SK-N-SH (cell line): ENCODE data around the gene CCNY. TPM values are rescaled to one million over a fixed set of nuclear protein-coding genes. Genes with fewer than 3 reads are reported as not detected.

Experiments
- CTCF ChIA-PET: fragments of 300-600, 350-600 bp; formaldehyde crosslinking; extraction: SDS; loops from one replicate; lab custom pipeline; 2021; lab: Yijun Ruan, JAX
- POLR2A ChIA-PET: fragments of 350-600 bp; sonication (Branson Sonifier 250); formaldehyde crosslinking; extraction: SDS; loops from one replicate; lab custom pipeline; 2020; ENCODE audit warnings: antibody characterized with exemption, inconsistent platforms; lab: Yijun Ruan, JAX
- DNase-seq: peaks from one replicate; pipeline ENCODE4 v3.0.0; 2012
- H2AFZ ChIP-seq: fragments of 200-600 bp; sonication (generic); 2 replicates; pipeline ENCODE4 v1.8.1; 2016; ENCODE audit warnings: antibody characterized with exemption, mild to moderate bottlenecking, low read depth
- H3F3A ChIP-seq: fragments of 200-600 bp; sonication (generic); replicated peaks from 2 replicates; pipeline ENCODE3; 2016; ENCODE audit warnings: antibody characterized with exemption, mild to moderate bottlenecking; ENCODE audit not compliant: insufficient read depth
- H3K27ac ChIP-seq, 2 experiments: fragments of 200-500 bp in 1 of 2; fragments of 200-600 bp in 1 of 2; sonication (Bioruptor generic) in 1 of 2; sonication (generic), shearing (Covaris generic) in 1 of 2; 2 replicates each; pipeline versions ENCODE4 v1.5.1 to v1.6.1; 2014 to 2016; ENCODE audit warnings: low read depth in 2 of 2, inconsistent platforms in 1 of 2, low read length in 1 of 2, mild to moderate bottlenecking in 1 of 2, mixed read lengths in 1 of 2
- H3K27me3 ChIP-seq: fragments of 200-600 bp; sonication (generic), shearing (Covaris generic); 2 replicates; pipeline ENCODE4 v1.6.1; 2016; ENCODE audit warnings: mixed run types; ENCODE audit not compliant: insufficient read depth
- H3K36me3 ChIP-seq, 2 experiments: fragments of 200-500 bp in 1 of 2; fragments of 200-600 bp in 1 of 2; sonication (Bioruptor generic) in 1 of 2; sonication (generic) in 1 of 2; replicated peaks in 1 of 2; 2 replicates each; pipeline versions ENCODE3 to v1.5.1; 2014 to 2016; ENCODE audit warnings: low read length in 1 of 2, mild to moderate bottlenecking in 1 of 2; ENCODE audit not compliant: insufficient read depth in 2 of 2, control insufficient read depth in 1 of 2
- H3K4me1 ChIP-seq, 2 experiments: fragments of 200-500 bp in 1 of 2; fragments of 200-600 bp in 1 of 2; sonication (Bioruptor generic) in 1 of 2; sonication (generic), shearing (Covaris generic) in 1 of 2; 2 replicates each; pipeline versions ENCODE4 v1.5.1 to v1.6.1; 2014 to 2016; ENCODE audit warnings: low read depth in 1 of 2, low read length in 1 of 2, mixed run types in 1 of 2; ENCODE audit not compliant: insufficient read depth in 2 of 2, control insufficient read depth in 1 of 2
- H3K4me2 ChIP-seq: fragments of 200-600 bp; sonication (generic), shearing (Covaris generic); 2 replicates; pipeline ENCODE4 v1.6.1; 2017; ENCODE audit warnings: mixed run types
- H3K4me3 ChIP-seq, 2 experiments: fragments of 200-500 bp in 1 of 2; fragments of 200-600 bp in 1 of 2; sonication (Bioruptor generic) in 1 of 2; sonication (generic), shearing (Covaris generic) in 1 of 2; 2 replicates each; pipeline versions ENCODE4 v1.5.1 to v1.8.1; 2014 to 2016; ENCODE audit warnings: low read depth in 2 of 2, inconsistent platforms in 1 of 2, low read length in 1 of 2, mild to moderate bottlenecking in 1 of 2, mixed read lengths in 1 of 2, moderate library complexity in 1 of 2
- H3K79me2 ChIP-seq: fragments of 200-600 bp; sonication (generic); 2 replicates; pipeline ENCODE4 v1.8.1; 2017; ENCODE audit warnings: mild to moderate bottlenecking; ENCODE audit not compliant: insufficient read depth
- H3K9ac ChIP-seq: fragments of 200-600 bp; sonication (generic); 2 replicates; pipeline ENCODE4 v1.6.1; 2017; ENCODE audit warnings: mixed run types
- H3K9me2 ChIP-seq: fragments of 200-600 bp; sonication (generic); 2 replicates; pipeline ENCODE4 v1.6.1; 2017; ENCODE audit warnings: mixed run types
- H3K9me3 ChIP-seq: fragments of 200-600 bp; sonication (generic); 2 replicates; pipeline ENCODE4 v1.6.1; 2017; ENCODE audit warnings: mixed run types, mild to moderate bottlenecking, moderate library complexity
- H4K20me1 ChIP-seq: fragments of 200-600 bp; sonication (generic); 2 replicates; pipeline ENCODE4 v1.6.1; 2017; ENCODE audit warnings: mild to moderate bottlenecking, mixed run types; ENCODE audit not compliant: insufficient read depth
- ELF1 ChIP-seq: IDR thresholded peaks from 2 replicates; pipeline ENCODE4 v1.4.0; 2012
- EZH2phosphoT487 ChIP-seq: fragments of 200-600 bp; sonication (generic); IDR thresholded peaks from 2 replicates; pipeline ENCODE4 v1.6.1; 2017; ENCODE audit warnings: low read depth, mixed run types, mild to moderate bottlenecking, antibody characterized with exemption, moderate library complexity, borderline replicate concordance
- FOSL2 ChIP-seq: IDR thresholded peaks from 2 replicates; pipeline ENCODE4 v1.4.0; 2012; ENCODE audit warnings: low read depth, mild to moderate bottlenecking, moderate library complexity, borderline replicate concordance
- FOXJ3 ChIP-seq: sonication (generic); formaldehyde crosslinking; IDR thresholded peaks from 2 replicates; pipeline ENCODE4 v1.5.1; 2020; ENCODE audit warnings: mild to moderate bottlenecking, missing genetic modification reagents
- FOXM1 ChIP-seq: IDR thresholded peaks from 2 replicates; pipeline ENCODE4 v1.4.0; 2012; ENCODE audit warnings: low read depth, mild to moderate bottlenecking
- GATA2 ChIP-seq: sonication (generic); formaldehyde crosslinking; IDR thresholded peaks from 2 replicates; pipeline ENCODE4 v1.5.0; 2020; ENCODE audit warnings: mild to moderate bottlenecking, missing genetic modification reagents
- IRF3 ChIP-seq: fragments of 150-350 bp; IDR thresholded peaks from 2 replicates; pipeline ENCODE4 v1.6.1; 2016; ENCODE audit warnings: mild to moderate bottlenecking, low read depth, low read length
- JUND ChIP-seq: IDR thresholded peaks from 2 replicates; pipeline ENCODE4 v1.4.0; 2012
- MAX ChIP-seq: IDR thresholded peaks from 2 replicates; pipeline ENCODE4 v1.4.0; 2012; ENCODE audit warnings: low read depth
- MXI1 ChIP-seq: IDR thresholded peaks from 2 replicates; pipeline ENCODE4 v1.6.1; 2012; ENCODE audit warnings: mild to moderate bottlenecking, low read depth, low read length, improper control_type of control experiment
- NRF1 ChIP-seq: IDR thresholded peaks from 2 replicates; pipeline ENCODE4 v1.6.1; 2012; ENCODE audit warnings: low read depth, mild to moderate bottlenecking, low read length
- PBX3 ChIP-seq: IDR thresholded peaks from 2 replicates; pipeline ENCODE4; 2012
- POLR2AphosphoS5 ChIP-seq: IDR thresholded peaks from 2 replicates; pipeline ENCODE4 v1.6.1; 2012; ENCODE audit warnings: low read depth, low read length
- RXRA ChIP-seq: IDR thresholded peaks from 2 replicates; pipeline ENCODE4 v1.4.0; 2012; ENCODE audit warnings: low read depth, mild to moderate bottlenecking, borderline replicate concordance
- TAF1 ChIP-seq: IDR thresholded peaks from 2 replicates; pipeline ENCODE4 v1.6.1; 2012; ENCODE audit warnings: low read depth, mild to moderate bottlenecking, low read length, moderate library complexity, borderline replicate concordance
- TCF12 ChIP-seq: IDR thresholded peaks from 2 replicates; pipeline ENCODE4 v1.4.0; 2012
- USF1 ChIP-seq: IDR thresholded peaks from 2 replicates; pipeline ENCODE4 v1.4.0; 2012; ENCODE audit warnings: low read depth, borderline replicate concordance
- YY1 ChIP-seq: IDR thresholded peaks from 2 replicates; pipeline ENCODE4 v1.4.0; 2012; ENCODE audit warnings: low read depth, mild to moderate bottlenecking
- WGBS: methylation state at CpG from one replicate; pipeline ENCODE4 v1.1.6; 2017; ENCODE audit warnings: low lambda C conversion rate; 5-methylcytosine and 5-hydroxymethylcytosine counted together
- polyA plus RNA-seq, 3 experiments: library from polyadenylated mRNA; depleted of rRNA; stranded (reverse); fragments of >200 nt; gene quantifications; 2 replicates each; pipeline ENCODE4 v1.2.3, GENCODE V29; 2012

The CCNY gene
- polyA plus RNA-seq, 1 of the 3 experiments (the other 2 are of a cell fraction): 29.4 TPM

GRCh38 chr10:35438718-35439571, 102.6 kb downstream of the CCNY start (continued):
- TF ChIP-seq FOXJ3: no peak
- TF ChIP-seq USF1: no peak
- TF ChIP-seq POLR2AphosphoS5: no peak
- no peak for TF ChIP-seq FOXM1
- TF ChIP-seq FOSL2: no peak
- TF ChIP-seq IRF3: no peak
- TF ChIP-seq GATA2 (CRISPR knock-in tag): no peak
- TF ChIP-seq TAF1: no peak
- TF ChIP-seq JUND: no peak

GRCh38 chr10:35440016-35440415, 103.7 kb downstream of the CCNY start:
- H3K27ac ChIP-seq: no peak overlapping the region
- no peaks in the 10 kb centered on the region for H3F3A ChIP-seq
- no peak for DNase-seq
- H3K4me1 ChIP-seq: peaks cover 0 to 3% of the 10 kb centered on the region in 2 experiments; a peak in 1 of 4 replicates
- WGBS: 94% methylated on average over 2 of the region's 2 CpGs
- peaks cover 0 to 11% of the 10 kb centered on the region in 2 experiments for H3K36me3 ChIP-seq
- ChIA-PET POLR2A (no interaction called here), CTCF (interaction anchor here (0.9 kb wide), 1 partner anchor 8 kb away, joined by 3 read pairs; no protein-coding TSS in a partner anchor)
- no peak overlapping the region for H2AFZ ChIP-seq
- H3K27me3 ChIP-seq: no peaks in the 10 kb centered on the region
- no peak overlapping the region for H3K9ac ChIP-seq
- H3K4me2 ChIP-seq: no peak overlapping the region
- no peak overlapping the region for H3K4me3 ChIP-seq
- H3K79me2 ChIP-seq: peaks cover 95% of the 10 kb centered on the region
- no peaks in the 10 kb centered on the region for H3K9me2 ChIP-seq
- peaks cover 16% of the 10 kb centered on the region for H3K9me3 ChIP-seq
- peaks cover 20% of the 10 kb centered on the region for H4K20me1 ChIP-seq
- TF ChIP-seq ELF1 (no peak), MAX (no peak)

- DNase-seq: no peak
- H3K79me2 ChIP-seq: peaks cover 95% of the 10 kb centered on the region
- no peak for TF ChIP-seq TCF12
- TF ChIP-seq RXRA: no peak
- no peak for TF ChIP-seq POLR2AphosphoS5
- no peak for TF ChIP-seq MXI1
- no peak for TF ChIP-seq IRF3
- no peak for TF ChIP-seq NRF1
- no peak for TF ChIP-seq EZH2phosphoT487
- TF ChIP-seq MAX: no peak
- TF ChIP-seq FOXJ3: no peak
- TF ChIP-seq PBX3: no peak
- TF ChIP-seq YY1: no peak
Observed at GRCh38 chr10:35442028-35442427, 105.7 kb downstream of the CCNY start.

More at GRCh38 chr10:35442028-35442427, 105.7 kb downstream of the CCNY start:
- H4K20me1 ChIP-seq: peaks cover 23% of the 10 kb centered on the region
- H3K9me3 ChIP-seq: peaks cover 16% of the 10 kb centered on the region
- no peak overlapping the region for H3K4me2 ChIP-seq
- H3F3A ChIP-seq: peaks cover 3% of the 10 kb centered on the region
- H3K27ac ChIP-seq: no peak overlapping the region
- CTCF ChIA-PET: no interaction called here
- peaks cover 2 to 5% of the 10 kb centered on the region in 2 experiments; a peak in 3 of 4 replicates for H3K4me1 ChIP-seq
- no peak overlapping the region for H3K4me3 ChIP-seq
- POLR2A ChIA-PET: no interaction called here
- 93% methylated on average over 1 of the region's 1 CpG for WGBS
- H2AFZ ChIP-seq: no peak overlapping the region
- no peaks in the 10 kb centered on the region for H3K9me2 ChIP-seq
- H3K9ac ChIP-seq: no peak overlapping the region
- no peaks in the 10 kb centered on the region for H3K27me3 ChIP-seq
- peaks cover 0 to 11% of the 10 kb centered on the region in 2 experiments for H3K36me3 ChIP-seq
